EL (cell line): ENCODE measurements around the gene KRT7.
"Not testable (repeated sequence)": the region's sequence is repeated elsewhere in the genome, so short reads cannot be mapped to it uniquely, and the experiment has no call there.

Source experiments
- DNase-seq: peaks from one replicate; pipeline ENCODE4 v3.0.0-alpha.2; 2016

Gene KRT7

DNA sequence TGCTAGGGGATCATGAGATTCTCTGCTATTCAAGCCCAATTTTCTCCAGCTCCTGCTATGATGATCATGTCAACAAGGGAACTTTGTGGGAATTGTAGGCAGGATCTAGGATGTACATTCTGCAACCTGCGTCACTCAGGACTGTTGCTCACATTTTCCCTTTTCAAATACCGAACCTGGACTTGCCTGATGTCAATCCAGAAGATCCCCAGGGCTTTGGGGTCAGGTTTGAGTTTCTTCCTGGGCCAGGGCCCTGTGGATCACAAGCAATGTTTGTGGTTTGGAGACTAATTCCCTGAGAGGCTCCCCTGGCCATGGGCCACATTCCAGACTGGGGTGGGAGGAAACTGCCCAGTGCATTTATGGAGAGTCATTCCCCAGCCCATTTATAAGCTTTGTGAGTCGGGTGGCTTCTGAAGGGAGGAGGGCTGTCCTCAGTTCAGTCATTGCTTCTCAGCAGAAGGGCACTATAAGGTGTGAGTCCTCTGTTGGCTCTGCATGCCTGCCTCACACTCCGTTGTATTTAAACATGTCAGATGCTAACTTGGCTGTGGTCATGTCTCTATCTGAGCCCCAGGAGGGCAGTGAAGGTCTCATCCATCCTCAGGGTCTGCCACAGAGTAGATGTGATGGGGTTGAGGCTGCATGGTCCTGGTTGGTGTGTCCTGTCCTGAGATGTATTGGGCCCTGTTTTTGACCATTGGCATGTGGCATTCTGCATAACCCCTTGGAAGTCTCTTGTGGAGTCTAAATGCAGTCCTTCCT, 47.9 kb downstream of the KRT7 start:
- DNase-seq: peak; percentile 99

- no peak for DNase-seq
These were observed 51.6 kb downstream of the KRT7 start for GRCh38 chr12:52284562-52285171.

DNA sequence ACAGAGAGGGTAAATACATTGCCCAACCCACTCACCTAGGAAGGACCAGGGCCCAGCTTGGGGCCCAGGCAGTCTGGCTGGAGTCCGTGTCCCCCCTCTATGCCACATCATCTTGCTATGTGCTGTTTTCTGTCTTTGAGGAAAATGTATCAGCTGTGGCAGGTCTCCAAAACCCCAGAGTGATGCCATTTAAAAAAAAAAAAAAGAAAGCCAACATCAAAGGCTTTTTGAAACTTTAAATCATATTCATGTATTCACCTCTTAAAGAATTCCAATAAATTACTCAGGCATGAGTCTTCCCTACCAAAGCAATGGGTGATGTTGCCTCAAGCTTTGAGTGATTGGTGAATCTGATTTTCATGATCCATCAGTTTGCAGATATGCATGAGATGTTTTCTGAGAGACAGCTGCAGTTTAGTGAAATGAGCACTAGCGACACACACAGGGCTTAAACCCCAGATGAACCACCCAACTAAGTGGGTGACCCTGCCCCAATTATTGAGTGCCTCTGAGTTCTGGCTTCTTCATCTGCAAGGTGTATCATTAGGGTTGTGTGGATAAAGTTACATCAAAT, 52.2 kb downstream of the KRT7 start:
- DNase-seq: peak; percentile 90

DNA sequence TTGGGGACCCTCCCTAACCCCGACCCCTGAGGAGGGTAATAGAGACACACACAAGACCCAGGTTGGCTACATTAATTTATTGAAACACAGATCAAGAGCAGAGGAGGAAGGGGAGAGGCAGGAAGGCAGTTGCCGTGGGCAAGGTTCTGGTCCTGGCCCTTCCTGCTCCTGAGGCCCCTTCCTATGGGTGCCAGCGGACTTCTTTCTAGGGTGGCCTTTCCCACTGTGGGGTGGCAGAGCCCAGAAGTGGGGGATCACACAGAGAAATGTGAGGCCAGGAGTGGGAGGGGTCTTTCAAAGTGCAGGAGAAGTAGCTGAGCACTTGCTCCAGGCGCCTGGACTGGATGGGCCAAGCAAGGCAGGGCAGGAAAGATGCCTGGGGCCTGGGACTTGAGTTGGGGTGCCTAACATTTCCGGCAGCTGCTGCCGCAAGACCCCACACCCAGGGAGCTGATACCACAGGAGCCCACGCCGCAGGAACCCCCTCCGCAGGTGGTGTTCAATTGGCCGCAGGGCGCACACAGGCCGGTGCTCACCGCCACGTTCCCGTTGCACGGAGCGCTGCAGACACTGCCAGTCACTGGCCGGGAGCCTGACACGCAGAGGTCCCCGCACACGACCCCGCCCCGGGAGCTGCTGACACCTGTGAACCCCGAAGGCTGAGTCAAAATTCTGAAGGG, 52.9 kb downstream of the KRT7 start:
- DNase-seq: no peak

GRCh38 chr12:52286857-52287785, 54.1 kb downstream of the KRT7 start:
- DNase-seq: not testable (repeated sequence)

DNA sequence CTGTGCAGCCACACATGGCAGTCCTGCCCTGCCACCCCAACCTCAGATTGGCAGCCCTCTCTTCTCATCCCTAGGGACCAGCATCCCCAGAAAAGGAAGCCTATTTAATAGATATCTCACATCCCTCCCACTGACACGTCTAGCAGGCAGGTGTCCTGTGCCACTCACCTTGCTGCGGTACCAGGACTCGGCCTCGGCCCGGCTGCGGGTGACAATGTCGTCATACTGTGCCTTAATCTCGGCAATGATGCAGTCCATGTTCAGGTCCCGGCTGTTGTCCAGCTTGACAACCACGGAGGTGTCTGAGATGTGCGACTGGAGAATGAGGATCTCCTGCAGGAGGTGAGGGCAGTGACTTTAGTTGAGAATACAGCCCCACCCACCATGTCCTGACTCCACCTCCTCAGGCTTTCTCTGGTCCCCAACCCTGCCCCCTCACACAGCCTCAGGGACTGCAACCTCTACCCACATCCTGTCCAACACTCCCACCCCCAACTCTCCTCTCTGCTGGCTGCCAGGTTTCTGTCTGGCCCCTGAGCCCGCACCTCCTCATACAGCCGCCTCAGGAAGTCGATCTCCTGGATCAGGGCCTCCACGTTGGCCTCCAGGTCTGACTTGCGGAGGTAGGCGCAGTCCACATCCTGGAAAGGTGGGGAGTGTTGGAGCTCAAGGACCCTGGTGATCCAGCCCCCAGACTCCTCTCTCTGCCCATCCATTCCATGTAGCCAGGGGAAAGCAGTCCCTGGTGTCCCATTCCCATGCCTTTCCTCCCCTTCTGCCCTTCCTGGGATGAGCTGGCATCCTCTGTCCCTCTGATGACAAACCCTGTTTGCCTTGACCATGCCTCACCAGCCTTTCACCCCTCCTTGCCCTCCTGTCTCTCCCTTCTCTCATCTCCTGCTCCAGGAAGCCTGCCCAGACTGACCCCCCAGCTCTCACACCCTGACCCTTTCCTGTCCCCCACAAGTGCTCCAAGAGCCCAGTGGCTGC, 55.1 kb downstream of the KRT7 start:
- DNase-seq: peak; percentile 44

DNA sequence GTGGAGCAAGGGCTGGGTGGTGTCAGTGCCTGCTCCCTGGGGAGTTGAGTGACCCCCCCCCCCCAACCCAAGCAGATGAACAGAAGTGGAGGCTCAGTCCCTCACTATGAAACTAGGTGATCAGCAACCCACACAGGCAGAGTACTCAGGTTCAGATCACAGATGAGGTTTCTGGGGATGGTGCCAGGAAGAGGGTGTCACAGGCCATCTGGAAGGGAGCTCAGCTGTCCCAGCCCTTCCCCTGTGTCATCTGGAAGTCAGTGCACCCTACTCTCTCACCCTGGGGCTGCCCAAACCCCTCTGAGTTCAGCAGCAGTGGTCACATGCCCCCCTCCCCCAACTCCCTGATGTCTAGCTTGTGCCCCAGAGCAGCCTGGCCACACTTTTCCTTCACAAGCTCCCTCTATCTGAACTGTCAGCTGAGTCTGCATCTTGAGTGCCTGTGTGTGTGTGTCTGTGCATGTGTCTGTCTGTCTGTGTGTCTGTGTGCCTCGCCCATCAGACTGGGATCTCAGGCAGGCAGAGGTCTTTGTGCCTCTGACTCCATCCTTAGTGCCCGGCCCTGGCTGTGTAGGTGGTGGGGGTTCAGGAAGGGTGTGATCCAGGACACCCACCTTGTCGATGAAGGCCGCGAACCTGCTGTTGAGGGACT, 57.6 kb downstream of the KRT7 start:
- DNase-seq: not testable (repeated sequence)

DNA sequence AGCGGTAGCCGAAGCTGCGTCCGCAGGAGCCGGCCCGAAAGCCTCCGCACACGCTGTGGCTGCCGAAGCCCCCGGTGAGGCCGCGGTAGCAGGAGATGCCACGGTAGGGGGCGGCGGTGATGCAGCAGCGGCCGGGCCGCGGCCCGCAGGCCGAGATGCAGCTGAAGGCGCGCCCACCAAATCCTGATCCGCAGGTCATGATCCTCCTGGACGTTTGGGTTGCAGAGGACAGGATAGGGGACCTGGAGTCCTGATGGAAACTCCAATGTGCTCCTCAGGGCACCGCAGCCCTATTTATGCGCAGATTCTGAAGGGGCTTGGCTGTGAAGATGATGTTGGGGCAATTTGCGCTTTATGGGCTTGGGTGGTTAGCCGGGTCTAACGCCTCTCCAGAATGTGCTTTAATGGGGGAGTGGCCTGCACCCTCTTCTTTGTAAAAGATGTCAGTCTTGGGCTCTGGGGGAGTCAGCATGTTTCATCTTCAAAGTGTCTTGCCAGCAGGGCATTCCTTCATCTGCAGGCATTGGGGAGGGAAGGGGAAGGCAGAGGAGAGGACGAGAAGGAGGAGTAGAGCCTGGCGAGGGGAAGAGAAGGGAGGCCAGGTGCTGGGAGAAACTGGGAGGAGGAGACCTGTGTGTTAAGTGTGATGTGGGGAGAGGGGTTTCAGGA, 58.4 kb downstream of the KRT7 start, which contains the start of gene KRT81:
Gene KRT81, minus strand, starts transcription at position 268 of the 669 bp plus-strand sequence. Its CDS starts 69 bp downstream, at position 199.
- no peak for DNase-seq

DNA sequence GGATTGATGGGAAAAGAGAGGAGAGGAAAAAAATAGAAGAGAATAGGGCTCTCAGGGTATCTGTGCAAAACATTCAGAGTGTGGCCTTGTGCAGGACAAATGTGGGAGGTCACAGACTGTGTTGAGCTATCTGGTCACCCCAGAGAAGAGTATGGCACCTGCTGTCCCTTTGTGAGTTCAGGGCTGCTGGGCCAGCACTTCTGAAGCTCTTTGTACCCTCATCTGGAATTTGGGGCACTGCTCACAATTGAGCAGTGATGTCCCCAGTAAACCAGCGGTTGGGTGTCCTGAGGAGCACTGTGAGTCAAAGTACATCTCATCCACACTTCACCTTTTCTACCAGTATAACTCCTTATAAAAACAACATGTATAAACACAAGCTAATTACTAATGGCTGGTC, 60.9 kb downstream of the KRT7 start:
- no peak for DNase-seq

DNA sequence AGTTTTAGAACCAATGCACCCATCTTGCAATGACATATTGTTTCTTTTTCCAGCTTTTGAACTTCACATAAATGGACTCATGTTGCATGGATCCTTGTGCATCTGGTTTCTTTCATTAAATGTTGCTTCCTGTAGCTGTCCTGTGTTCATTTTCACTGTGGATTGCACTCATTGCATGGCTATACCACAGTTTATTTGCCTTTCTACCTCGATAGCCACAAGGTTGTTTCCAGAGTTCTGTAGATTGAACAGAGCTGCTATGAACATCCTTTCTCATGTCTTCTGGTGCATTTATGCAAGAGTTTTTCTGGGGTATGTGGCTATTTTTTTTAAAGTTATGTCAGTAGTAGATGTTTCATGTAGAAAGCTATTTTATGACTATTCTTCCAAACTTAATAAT, 61.8 kb downstream of the KRT7 start:
- no peak for DNase-seq

DNA sequence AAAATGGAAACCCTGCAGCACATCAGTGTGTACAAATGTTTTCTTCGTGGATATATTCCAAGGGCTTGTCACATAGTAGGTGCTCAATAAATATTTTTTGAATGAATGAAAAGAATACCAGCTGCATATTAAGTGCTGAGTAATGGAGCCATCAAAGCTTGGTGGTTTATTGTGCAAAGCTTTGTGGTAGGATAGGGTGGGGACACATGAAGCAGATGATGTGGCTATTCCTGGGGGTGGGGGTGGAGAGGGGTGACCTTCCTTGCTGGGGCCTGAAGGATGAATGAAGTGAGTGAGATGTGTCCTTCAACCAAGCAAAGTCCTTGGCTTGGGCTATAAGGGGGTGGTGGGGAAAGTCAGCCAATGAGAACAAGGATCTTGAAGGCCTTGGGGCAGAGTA, 62.6 kb downstream of the KRT7 start:
- DNase-seq: no peak

DNA sequence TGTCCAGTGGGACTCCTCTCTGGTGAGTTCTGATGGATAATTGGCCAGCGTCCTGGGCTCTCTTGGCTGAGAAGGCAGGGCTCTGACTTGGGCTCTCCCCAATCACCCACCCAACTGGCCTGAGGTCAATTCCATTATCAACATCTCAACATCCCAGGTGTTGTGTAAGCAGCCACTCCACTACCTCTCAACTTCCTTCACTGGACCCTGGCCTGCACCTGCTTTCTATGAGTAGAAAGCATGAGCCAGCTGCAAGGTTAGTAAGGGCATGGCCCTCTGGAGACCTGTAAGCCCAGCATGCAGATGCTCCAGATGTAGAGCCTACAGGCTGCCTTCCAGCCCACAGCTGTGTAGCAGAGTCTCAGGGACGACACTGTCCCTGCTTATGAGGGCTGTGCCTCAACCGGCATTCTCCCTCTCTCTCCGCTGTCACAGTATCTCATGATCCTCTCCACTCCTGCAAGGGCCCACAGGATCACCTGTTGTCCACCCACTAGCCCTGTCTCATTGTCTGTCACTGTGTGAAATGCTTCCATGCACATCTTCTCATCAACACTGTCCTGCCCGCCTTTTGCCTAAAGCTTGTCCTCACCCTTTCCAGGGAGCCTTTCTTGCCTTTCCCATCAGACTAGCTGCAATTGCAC, 63.7 kb downstream of the KRT7 start:
- no peak for DNase-seq
